Stimulated activated CD8-positive, alpha-beta memory T cell treated with anti-CD3 and anti-CD28 coated beads, Interleukin-4, amount 100 ng/mL, for 1 hour (primary cell): ENCODE measurements around the gene UBL7.

ENCODE experiments used
- DNase-seq, 2 donors: peaks; one replicate each; pipeline ENCODE4 v3.0.0-alpha.2; 2020; ENCODE audit warnings: low read depth in 2 of 2, low spot score in 1 of 2

The UBL7 gene

DNA sequence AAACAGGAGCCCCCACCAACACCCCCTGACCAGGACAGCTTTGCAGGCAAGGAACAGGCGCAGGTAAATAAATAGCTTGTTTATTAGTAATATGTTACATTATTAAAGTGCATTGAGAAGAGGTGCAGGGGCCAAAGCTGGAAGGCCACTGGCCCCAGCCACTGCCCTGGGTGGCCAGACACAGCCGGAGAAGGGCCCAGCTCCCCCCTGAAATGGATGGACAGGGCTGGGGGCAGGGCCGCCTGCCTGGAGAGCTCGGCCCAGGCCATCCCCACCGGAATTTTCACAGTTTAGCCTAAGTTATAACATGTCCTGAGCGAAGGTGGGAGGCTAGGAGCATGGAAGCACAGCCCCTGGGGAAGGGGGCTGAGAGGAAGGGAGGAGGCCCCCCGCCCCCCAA is 51.7 kb downstream of the UBL7 start:
- DNase-seq: no peak

DNA sequence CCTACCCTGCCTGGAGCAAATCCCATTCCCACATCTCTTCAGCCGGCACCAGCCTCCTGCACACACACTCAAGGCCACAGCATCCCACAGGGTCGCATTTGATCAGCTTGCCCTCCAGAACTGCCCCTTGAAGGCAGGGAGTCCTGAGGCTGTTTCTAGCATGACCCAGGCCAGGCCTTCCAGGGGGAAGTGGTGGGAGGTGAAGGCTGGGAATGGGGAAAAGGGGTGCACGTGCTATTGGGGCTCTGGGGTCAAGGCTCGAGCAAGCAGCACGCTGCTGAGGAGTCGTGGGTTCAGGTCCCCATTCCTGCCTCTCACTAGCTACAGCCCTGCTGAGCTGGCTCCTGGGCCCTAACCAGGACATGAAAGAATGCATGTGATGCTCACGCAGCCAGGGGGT is 52.1 kb downstream of the UBL7 start:
- DNase-seq: no peak

DNA sequence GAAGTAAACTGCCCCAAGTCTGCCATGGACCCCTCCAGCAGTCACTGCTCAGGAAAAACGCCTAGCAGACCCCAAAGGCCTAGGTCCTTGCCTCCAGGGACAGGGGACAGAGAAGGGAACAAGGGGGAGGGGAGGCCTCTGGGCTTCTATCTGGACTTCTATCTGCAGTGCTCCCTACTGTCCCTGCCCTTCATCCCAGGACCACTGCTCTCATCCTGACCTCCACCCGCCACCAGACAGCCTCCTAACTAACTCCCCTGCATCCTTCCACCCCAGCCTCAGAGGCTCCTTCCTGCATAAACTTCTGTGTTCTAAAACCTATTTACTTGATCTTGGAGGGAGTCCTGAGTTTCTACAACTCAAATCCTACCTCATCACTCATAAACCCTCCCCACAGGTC is 52.6 kb downstream of the UBL7 start:
- DNase-seq: no peak

DNA sequence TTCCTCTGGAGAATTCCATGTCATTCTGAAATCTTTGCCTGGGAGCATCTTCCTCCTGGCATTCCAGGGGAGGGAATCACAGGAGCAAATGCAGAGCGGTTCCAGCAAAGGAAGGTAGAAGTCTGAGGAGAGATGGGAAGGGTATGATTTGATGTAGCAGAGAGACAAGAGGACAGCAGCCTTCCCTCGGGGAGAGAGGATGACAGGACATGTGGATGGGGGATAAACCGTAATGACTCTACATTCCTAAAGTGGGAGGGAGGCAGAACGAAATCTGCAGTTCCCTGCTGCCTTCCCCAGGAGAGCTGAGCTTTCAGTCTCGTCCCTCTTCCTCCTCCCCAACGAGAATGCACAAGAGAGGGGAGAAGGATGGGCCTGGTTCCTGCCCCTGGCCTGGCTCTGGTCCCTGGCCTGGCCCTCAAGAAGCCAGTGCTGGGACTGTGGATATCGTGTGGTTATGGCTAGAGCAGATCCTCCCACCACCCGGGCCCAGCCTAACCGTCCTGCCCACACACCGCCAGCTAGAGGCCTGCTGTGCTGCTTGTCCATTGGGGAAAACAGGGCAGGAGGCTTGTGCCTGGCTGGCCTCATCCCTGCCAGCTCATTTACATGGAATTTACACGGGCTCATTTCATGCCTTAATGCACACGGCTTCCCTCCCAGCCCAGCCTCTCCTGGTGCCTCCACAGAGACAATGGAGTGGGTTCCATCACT is 53.8 kb downstream of the UBL7 start:
- no peak for DNase-seq

- no peak for DNase-seq
Measured at GRCh38 chr15:74406517-74406916, 54.4 kb downstream of the UBL7 start.

DNA sequence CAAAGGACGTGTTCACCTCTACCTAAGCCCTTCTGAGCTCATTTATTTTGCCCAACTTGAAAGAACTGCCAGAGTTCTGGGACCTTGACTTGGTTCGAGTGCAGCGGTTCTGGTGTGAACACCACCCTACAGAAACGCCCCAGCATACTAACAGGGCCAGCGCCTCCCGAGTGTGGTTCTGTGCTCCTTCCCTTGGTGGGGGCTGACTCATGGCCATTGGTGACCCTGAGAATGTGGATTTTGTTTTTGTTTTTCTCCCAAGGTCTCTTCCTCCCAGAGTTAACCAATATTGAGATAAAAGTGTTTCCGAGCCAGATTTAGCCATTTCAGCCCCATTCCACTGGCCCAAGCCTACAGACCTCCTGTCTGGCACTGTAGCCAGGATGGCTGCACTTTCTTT is 55.1 kb downstream of the UBL7 start:
- no peak for DNase-seq

DNA sequence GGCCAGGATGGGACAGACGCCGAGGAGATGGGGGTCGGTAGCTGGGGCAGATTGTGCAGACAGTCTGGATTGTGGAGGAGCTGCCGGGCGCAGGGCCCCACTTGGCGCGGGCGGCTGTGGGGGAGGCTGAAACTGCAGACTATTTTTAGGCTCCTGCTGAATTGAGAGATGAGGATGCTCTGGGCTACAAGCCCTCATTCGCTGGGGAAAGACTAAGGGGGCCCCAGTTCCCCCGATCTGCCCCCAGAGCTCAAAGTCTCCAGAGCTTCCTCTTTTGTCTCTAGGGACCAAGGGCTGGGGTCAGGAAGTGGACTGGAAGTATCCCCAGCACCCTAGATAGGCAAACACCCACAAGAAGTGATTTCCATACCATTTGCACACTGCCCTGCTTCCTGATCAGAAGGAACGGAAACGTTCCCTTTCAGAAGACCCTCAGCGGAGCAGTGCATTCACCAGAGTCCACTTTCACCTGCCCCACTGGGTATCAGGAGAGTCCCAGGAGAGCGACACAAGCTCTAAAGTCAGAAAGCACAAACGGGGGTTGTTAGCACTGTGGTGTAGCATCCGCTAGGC is 56.9 kb downstream of the UBL7 start:
- DNase-seq: no peak

DNA sequence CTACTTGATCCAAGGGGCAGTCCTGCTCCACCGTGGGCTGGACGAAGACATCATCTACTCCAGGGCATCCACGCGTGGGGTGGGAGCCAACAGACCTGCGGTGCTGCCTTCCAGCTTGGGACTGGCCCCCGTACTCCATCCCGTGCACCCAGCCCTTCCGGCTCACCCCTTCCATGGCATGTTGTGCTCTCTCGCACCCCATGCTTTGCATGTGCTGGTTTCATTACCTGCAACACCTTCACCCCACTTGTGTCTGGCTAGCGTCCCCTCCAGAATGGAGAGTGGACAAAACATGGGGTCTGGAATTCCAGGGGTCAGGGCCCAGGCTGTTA is 57.4 kb downstream of the UBL7 start:
- DNase-seq: no peak

- peak; percentile 42 to 46 for DNase-seq
Measured at GRCh38 chr15:74402873-74403587, 57.9 kb downstream of the UBL7 start.

- DNase-seq: no peak
Measured at GRCh38 chr15:74402337-74402841, 58.6 kb downstream of the UBL7 start.

GRCh38 chr15:74400915-74401757 is 59.8 kb downstream of the UBL7 start:
- no peak for DNase-seq

DNA sequence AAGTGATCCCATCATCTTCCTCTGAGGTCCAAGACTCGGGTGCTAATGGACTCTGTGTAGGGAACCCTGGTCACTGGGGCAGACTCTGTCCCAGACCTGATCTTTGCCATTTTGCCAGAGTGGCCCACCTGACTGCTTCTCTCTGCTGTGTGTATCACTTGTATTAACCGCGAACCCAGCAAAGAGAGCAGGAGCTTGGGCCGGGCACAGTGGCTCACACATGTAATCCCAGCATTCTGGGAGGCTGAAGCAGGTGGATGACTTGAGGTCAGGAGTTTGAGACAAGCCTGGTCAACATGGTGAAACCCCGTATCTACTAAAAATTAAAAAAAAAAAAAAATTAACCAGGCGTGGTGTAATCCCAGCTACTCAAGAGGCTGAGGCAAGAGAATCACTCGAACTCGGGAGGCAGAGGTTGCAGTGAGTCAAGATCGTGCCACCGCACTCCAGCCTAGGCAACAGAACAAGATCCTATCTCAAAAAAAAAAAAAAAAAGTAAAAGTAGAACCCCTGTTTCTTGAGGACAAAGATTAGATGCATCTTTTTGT is 60.6 kb downstream of the UBL7 start:
- DNase-seq: no peak

GRCh38 chr15:74399511-74400312 is 61.2 kb downstream of the UBL7 start:
- DNase-seq: no peak

- no peak for DNase-seq
Measured at GRCh38 chr15:74399100-74399499, 61.9 kb downstream of the UBL7 start.

- DNase-seq: no peak
Measured at GRCh38 chr15:74398183-74398582, 62.8 kb downstream of the UBL7 start.

DNA sequence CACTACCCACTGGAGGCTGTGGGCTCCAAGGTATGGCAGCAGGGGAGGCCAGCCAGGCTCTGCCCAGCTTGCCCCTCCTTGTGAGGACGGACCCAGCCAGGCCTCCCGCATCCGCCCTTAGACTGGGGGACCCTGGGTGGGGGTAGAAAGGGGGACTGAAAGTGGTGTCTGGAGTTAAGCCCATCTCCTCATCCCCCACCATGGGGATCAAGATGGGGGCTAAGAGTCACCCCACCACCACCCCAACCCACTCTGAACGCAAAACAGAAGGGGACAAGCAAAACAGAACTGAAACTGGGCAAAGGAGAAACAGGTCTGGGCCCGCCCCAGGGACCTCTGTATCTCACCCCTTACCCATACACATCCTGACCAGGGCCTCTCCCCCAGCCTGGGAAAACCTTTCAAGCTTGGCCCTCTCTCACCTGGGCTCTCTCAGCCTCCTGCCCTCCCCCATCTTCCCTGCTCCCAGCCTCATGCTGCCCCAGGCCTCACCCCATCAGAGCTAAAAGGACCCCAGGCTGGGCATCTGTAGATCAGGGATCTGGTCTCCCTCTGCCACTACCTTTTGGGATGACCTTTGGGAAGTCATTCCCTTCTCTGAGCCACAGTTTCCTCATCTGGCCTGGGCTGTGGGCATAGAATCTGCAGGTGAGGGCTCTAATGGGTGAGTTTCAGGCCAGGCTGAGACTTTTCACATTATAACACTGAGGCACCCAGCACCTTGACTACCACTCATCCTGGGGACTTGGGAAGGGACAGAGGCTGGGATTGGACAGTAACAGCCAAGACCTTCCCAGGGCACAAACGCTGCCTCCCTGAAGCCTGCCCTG is 63.5 kb downstream of the UBL7 start:
- DNase-seq: no peak

- no peak for DNase-seq
Measured at GRCh38 chr15:74396445-74397238, 64.3 kb downstream of the UBL7 start.

DNA sequence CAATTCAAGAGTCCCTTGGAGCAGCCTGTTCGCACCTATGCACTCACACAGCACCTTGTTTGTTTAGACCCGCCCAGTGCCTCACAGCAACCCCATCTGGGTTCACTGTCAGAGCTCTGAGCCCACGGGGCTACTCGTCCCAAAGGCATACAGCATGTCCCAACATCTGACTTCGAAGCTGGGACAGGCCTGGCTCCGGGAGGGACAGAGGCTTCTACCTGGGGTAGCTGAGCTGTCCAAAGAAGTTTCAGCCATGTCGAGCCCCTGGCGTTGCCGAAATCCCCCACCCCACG is 64.9 kb downstream of the UBL7 start:
- no peak for DNase-seq
